Neuron (in vitro differentiated cells): ENCODE data around the gene NUBPL.
"Not testable (repeated sequence)": the region's sequence is repeated elsewhere in the genome, so short reads cannot be mapped to it uniquely, and the experiment has no call there.

Source experiments
- H2AFZ ChIP-seq: one replicate; pipeline ENCODE4 v1.6.1; 2013; ENCODE audit warnings: low read depth, mild to moderate bottlenecking, inconsistent platforms, low read length, moderate library complexity
- H3K27me3 ChIP-seq: one replicate; pipeline ENCODE4 v1.6.1; 2013; ENCODE audit warnings: low read length; ENCODE audit not compliant: insufficient read depth
- H3K36me3 ChIP-seq: one replicate; pipeline ENCODE4 v1.6.1; 2013; ENCODE audit warnings: low read length; ENCODE audit not compliant: insufficient read depth
- H3K4me1 ChIP-seq: one replicate; pipeline ENCODE4 v1.6.1; 2013; ENCODE audit warnings: low read length; ENCODE audit not compliant: insufficient read depth
- H3K4me3 ChIP-seq: 2 replicates; pipeline ENCODE4 v1.5.1; 2013; ENCODE audit warnings: mild to moderate bottlenecking, low read length, moderate library complexity
- H3K9me3 ChIP-seq: one replicate; pipeline ENCODE4 v1.6.1; 2013; ENCODE audit warnings: low read length

NUBPL gene

DNA sequence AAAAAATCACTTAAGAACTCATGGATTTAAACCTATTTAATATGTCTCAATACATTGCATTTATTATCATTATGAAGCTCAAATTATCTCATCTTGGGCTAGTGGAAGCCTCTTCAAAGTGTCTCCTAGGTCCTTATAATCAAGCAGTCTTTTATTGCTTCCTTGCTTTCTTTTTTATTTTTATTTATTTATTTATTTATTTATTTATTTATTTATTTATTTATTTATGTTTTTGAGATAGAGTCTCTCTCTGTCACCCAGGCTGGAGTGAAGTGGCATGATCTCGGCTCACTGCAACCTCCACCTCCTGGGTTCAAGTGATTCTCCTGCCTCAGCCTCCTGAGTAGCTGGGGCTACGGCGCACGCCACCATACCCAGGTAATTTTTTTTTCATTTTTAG is 329.0 kb downstream of the NUBPL start:
- not testable (repeated sequence) for H3K9me3 ChIP-seq, H3K36me3 ChIP-seq, H2AFZ ChIP-seq, H3K4me3 ChIP-seq, H3K27me3 ChIP-seq
- H3K4me1 ChIP-seq = peaks cover 42% of the 10 kb centered on the region

DNA sequence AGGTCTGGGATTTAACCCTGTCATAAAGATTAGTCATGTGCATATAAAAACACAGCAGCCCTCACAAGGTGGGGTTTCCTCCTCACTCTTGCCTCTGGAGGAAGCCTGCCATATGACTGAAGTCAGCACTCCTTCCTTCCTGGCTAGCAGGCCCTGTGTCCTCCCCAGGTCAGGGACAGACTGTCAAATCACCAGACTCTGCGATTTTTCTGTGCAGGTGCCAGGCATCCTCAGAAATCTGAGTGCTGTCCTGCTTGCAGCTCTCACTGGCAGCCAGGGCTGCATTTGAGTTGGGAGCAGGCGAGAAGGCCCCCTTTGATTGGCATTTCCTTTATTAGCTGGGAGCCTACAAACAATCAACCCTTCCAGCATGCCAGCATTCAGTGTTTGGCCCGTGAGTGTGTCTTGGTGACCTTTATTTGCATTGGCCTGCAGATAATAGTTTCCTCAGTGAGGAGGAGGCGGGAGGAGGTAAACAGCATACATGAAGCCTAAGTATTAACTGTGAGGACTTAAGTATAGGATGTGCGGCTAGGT is 332.1 kb downstream of the NUBPL start:
- H3K9me3 ChIP-seq = no peaks in the 10 kb centered on the region
- H2AFZ ChIP-seq = no peak overlapping the region
- peak overlapping the region; percentile 7 for H3K4me3 ChIP-seq
- no peaks in the 10 kb centered on the region for H3K36me3 ChIP-seq
- peaks cover 47% of the 10 kb centered on the region for H3K4me1 ChIP-seq
- H3K27me3 ChIP-seq = no peaks in the 10 kb centered on the region

DNA sequence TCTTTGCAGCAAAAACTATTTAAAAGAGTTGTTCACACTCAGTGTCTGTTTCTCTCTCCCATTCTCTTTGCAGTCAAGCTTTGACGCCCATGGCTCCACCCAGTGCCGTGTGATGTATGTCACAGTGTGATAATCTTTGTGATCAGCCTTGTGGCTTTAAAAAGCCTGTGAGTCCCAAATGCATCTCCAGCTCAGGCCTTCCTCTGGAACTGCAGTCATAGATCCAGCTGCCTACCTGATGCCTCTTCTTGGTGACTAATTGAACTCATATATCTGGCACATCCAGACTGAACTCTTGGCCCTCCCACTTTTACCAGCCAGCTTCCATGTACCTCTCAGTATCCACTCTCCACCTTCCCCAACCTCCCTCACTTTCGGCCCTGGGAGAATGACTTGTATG is 333.1 kb downstream of the NUBPL start:
- H3K27me3 ChIP-seq = no peaks in the 10 kb centered on the region
- no peaks in the 10 kb centered on the region for H3K36me3 ChIP-seq
- no peaks in the 10 kb centered on the region for H3K9me3 ChIP-seq
- H3K4me3 ChIP-seq = no peak overlapping the region
- H2AFZ ChIP-seq = peak overlapping the region; percentile 2
- H3K4me1 ChIP-seq = peaks cover 47% of the 10 kb centered on the region

DNA sequence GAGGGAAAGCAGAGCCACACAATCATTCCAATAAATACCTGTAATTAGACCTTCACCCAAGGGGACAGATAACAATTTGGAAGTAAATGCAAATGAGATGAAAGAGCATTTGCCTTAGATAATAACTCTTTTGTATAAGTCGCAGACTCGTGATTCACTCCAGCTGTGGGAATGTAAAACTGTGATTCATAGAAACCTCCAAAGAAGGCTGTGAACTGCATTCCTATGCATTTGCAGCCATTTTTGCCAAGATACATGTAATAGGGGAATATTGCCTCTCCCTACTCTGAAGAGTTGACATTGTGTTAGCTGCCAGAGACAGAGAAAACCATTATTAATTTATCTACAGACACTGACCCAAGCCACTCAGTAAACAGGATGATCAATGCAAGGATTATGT is 334.0 kb downstream of the NUBPL start:
- Histone ChIP-seq H3K27me3 (no peaks in the 10 kb centered on the region), H3K4me3 (no peak overlapping the region), H3K9me3 (no peaks in the 10 kb centered on the region), H3K4me1 (peaks cover 47% of the 10 kb centered on the region), H3K36me3 (no peaks in the 10 kb centered on the region), H2AFZ (peak overlapping the region; percentile 2)

DNA sequence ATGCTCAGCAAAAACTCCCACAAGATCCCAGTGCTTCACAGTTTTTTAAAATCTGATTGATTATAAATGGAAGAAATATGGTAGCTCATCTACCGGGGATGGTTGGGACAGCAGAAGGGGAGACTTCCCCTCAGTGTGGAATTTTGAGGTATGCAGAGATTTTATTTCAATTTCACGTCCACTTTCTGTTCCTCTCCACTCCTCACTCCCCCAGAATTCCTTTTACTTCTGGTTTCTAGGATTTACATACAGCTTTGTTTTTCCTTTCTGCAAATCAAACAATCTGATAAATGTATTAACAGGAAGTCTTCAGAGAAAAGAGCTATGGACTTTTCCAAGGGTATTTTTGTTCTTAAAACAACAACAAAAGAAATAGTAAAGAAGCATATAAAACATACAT is 334.4 kb downstream of the NUBPL start:
- Histone ChIP-seq H3K4me1 (peaks cover 47% of the 10 kb centered on the region), H3K27me3 (no peaks in the 10 kb centered on the region), H3K4me3 (no peak overlapping the region), H3K36me3 (no peaks in the 10 kb centered on the region), H2AFZ (no peak overlapping the region), H3K9me3 (no peaks in the 10 kb centered on the region)

DNA sequence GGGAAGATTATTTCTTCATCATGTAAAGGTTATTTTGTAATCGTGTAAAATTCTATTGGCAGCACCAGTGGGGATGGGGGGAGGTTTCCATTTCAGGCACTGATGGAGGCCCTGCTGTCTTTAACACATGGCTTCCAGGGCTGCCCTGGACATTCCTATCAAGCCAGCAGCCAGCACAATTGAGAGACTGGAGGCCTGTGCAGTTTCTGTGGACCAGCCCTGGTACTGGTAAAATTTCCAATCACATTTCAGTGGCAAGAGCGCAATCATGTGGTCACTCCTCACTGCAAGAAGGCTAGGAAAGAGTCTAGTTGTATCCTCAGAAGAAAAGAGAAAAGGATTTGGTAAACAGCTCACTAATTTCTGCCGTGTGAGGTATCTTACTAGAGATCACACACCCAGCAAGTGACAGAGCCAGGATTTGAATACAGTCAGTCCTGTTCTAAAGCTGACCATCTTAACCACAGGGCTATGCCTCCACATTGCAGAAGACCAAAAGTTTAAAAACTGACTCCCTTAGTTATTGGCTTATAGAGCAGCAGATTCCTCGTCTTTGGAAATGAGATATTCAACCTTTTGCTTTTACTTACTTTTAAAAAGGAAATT is 336.5 kb downstream of the NUBPL start:
- no peaks in the 10 kb centered on the region for H3K36me3 ChIP-seq
- H3K9me3 ChIP-seq = no peaks in the 10 kb centered on the region
- peaks cover 34% of the 10 kb centered on the region for H3K4me1 ChIP-seq
- no peak overlapping the region for H2AFZ ChIP-seq
- no peaks in the 10 kb centered on the region for H3K27me3 ChIP-seq
- H3K4me3 ChIP-seq = no peak overlapping the region

DNA sequence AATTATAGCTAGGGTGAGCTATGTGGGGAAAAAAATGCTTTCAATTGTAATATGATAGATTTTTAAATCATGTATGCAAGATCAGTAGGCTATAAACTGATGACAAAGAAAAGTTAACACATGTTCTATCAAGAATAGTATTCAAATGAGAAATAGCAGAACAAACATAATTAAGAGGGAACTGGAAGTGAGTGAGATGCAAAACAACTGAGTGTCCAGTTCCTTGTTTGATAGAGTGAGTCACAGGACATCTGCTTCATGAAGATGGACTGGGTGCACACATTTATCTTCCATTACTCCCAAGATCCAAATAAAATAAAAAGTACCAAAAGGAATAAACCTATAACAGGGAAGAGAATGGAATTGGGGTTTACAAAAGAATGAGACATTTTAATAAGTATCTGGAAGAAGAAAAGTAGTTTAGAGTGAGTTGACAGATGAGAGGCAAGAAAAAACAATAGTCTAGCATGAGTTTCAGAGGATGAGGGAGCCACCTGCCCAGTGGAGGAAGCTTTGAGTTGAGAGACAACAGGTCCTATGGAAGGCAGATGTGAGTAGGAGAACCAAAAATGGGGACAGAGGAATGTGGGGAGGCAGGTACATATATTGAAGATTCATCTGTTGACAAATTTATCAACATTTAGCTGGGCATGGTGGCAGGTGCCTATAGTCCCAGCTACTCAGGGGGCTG is 337.8 kb downstream of the NUBPL start:
- Histone ChIP-seq H3K9me3 (no peaks in the 10 kb centered on the region), H3K36me3 (no peaks in the 10 kb centered on the region), H3K27me3 (no peaks in the 10 kb centered on the region), H2AFZ (no peak overlapping the region), H3K4me3 (no peak overlapping the region), H3K4me1 (peaks cover 23% of the 10 kb centered on the region)

DNA sequence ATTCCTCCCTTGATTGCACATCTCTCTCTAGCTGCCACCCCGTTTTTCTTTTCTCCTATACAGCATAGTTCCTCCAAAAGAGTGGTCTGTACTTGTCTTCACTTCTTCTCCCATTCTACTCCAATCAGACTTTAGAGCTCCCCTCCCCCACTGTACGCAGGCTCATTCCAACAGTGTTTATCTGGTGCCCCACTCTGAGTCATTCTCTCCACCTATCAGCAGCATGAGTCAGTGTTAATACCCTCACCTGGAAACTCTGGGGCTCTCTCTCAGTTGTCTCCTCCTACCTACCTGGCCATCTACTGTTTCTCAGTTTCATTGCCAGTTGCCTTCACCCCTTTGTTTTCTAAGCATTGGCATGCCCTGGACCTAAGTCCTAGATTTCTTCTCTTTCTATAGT is 340.8 kb downstream of the NUBPL start:
- H3K36me3 ChIP-seq = no peaks in the 10 kb centered on the region
- H3K9me3 ChIP-seq = no peaks in the 10 kb centered on the region
- peaks cover 2% of the 10 kb centered on the region for H3K4me1 ChIP-seq
- H3K4me3 ChIP-seq = no peak overlapping the region
- no peak overlapping the region for H2AFZ ChIP-seq
- H3K27me3 ChIP-seq = no peaks in the 10 kb centered on the region

DNA sequence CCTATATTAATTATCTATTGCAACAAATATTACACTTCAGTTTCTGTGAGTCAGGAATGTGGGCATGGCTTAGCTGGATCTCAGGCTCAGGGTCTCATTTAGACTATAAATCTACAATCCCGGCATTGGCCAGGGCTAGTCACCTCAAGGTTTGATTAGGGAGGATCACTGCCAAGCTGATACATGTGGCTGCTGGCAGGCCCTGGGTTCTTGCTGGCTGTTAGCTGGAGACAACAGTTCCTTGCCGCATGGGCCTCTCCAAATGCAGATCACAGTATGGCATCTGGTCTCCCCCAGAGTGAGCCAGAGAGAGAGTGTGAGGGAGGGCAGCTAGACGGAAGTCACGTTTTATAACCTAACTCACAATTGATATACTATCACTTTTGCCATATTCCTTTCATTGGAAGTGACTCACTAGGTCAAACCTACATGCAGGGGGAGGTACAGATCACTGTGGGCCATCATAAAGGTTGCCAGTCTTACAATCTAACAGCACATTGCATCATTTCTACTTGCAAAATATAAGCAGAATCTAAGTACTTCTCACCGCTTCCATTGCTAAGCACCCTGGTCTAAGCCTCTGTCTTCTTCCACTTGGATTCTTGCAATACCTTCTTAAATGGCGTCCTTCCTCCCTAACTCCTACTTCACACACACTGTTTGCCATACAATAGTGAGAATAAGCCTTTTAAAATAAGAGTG is 341.9 kb downstream of the NUBPL start:
- Histone ChIP-seq H3K4me3 (no peak overlapping the region), H2AFZ (no peak overlapping the region), H3K4me1 (no peaks in the 10 kb centered on the region), H3K9me3 (no peaks in the 10 kb centered on the region), H3K36me3 (no peaks in the 10 kb centered on the region), H3K27me3 (no peaks in the 10 kb centered on the region)

DNA sequence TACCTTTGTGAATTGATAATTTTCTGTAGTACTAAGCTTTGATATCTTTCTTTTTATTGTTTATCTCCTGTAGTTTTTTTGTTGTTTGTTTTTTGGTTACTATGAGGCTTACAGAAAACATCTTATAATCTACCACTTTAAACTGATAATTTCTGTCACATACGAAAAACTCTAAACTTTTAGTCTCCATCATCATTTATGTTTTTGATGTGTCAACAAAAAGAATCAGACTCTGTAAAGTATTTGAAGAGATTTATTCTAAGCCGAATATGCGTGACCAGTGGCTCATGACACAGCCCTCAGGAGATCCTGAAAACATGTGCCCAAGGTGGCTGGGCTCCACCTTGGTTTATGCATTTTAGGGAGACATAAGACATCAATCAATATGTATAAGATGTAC is 348.8 kb downstream of the NUBPL start:
- Histone ChIP-seq H3K4me3 (no peak overlapping the region), H3K27me3 (no peaks in the 10 kb centered on the region), H2AFZ (no peak overlapping the region), H3K36me3 (no peaks in the 10 kb centered on the region), H3K4me1 (no peaks in the 10 kb centered on the region), H3K9me3 (peaks cover 3% of the 10 kb centered on the region)
